Thyroid gland (tissue), 4 donors: ENCODE data around the gene WDR26. TPM values are rescaled to one million over a fixed set of nuclear protein-coding genes. Genes with fewer than 3 reads are reported as not detected.

ENCODE experiments used
- DNase-seq, 2 donors: peaks; one replicate each; pipeline ENCODE4 v3.0.0-alpha.2; 2019
- H3K27ac ChIP-seq, 3 donors: fragments of 200-600 bp; sonication (generic); 1 replicate in 2 of 3; 2 replicates in 1 of 3; pipeline ENCODE4 v1.5.1; 2016 to 2019; ENCODE audit warnings: mild to moderate bottlenecking in 1 of 3, moderate library complexity in 1 of 3
- H3K27me3 ChIP-seq: fragments of 200-600 bp; sonication (generic); one replicate; pipeline ENCODE4 v1.5.1; 2019
- H3K36me3 ChIP-seq, 2 donors: fragments of 200-600 bp; sonication (generic); one replicate each; pipeline ENCODE4 v1.5.1; 2016 to 2019
- H3K4me1 ChIP-seq, 2 donors: fragments of 200-600 bp; sonication (generic); one replicate each; pipeline ENCODE4 v1.5.1; 2017 to 2019
- H3K4me3 ChIP-seq, 3 donors: fragments of 200-600 bp; sonication (generic); replicated peaks in 1 of 3; 1 replicate in 2 of 3; 2 replicates in 1 of 3; pipeline ENCODE4 v1.5.1; 2016; ENCODE audit warnings: mild to moderate bottlenecking in 1 of 3
- H3K9me3 ChIP-seq: fragments of 200-600 bp; sonication (generic); one replicate; pipeline ENCODE4 v1.5.1; 2017
- CTCF ChIP-seq, 6 experiments: fragments of 200-600 bp in 3 of 6; fragments of 450-650 bp in 3 of 6; sonication (generic) in 3 of 6; IDR thresholded peaks; one replicate each; pipeline ENCODE4 v1.5.1; 2016 to 2019; ENCODE audit warnings: antibody characterized with exemption in 6 of 6, mild to moderate bottlenecking in 2 of 6, inconsistent platforms in 1 of 6, moderate library complexity in 1 of 6
- POLR2A ChIP-seq, 2 donors: fragments of 450-650 bp; IDR thresholded peaks; one replicate each; pipeline ENCODE4 v1.6.1; 2017; ENCODE audit warnings: antibody characterized with exemption in 2 of 2, mild to moderate bottlenecking in 2 of 2, moderate library complexity in 1 of 2
- WGBS, 2 donors: methylation state at CpG; one replicate each; pipeline ENCODE4 v1.1.5; 2017; 5-methylcytosine and 5-hydroxymethylcytosine counted together
- intact Hi-C: fragments of 100-400 bp; cut with DNase I; formaldehyde crosslinking; loops from one replicate; pipeline ENCODE4 v1.15.1; 2023
- total RNA-seq, 4 donors: library from RNA; depleted of rRNA; stranded (reverse); fragments of >200 nt; gene quantifications; one replicate each; pipeline ENCODE4 v1.2.3, GENCODE V29; 2016

The WDR26 gene
- total RNA-seq, 4 donors from 2014 or later, result 72.8 to 116 (median 89.2) TPM

DNA sequence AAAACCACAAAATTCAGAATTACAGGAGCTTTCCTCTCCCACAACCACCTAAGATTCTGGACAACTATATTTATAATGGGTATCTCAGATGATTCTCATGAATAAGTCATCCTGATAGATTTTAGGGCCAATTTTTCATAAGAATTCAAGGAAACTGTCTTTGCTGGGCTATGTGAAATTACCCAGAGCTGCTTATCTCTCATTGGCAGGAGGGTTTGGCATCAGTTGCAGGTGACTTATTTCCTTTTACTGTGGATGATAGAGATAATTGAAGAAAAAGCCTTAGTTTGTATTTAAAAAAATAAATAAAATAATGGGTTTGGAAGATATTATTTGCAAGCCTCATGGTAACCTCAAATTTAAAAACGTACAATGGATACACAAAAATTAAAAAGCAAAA lies 38.2 kb upstream of the WDR26 start:
- H3K27ac ChIP-seq, result no peak overlapping the region
- H3K4me3 ChIP-seq, result no peak overlapping the region
- no peak for TF ChIP-seq POLR2A (IDR thresholded peaks at IDR 0.05)
- TF ChIP-seq CTCF (IDR thresholded peaks at IDR 0.05), result no peak
- no peaks in the 10 kb centered on the region for H3K27me3 ChIP-seq
- no peak for DNase-seq
- H3K4me1 ChIP-seq, result no peaks in the 10 kb centered on the region
- 81 to 86% methylated on average over 1 of the region's 1 CpG for WGBS, 2 donors
- no peaks in the 10 kb centered on the region for H3K9me3 ChIP-seq
- H3K36me3 ChIP-seq, result no peaks in the 10 kb centered on the region
- intact Hi-C loops, result no loop called here

DNA sequence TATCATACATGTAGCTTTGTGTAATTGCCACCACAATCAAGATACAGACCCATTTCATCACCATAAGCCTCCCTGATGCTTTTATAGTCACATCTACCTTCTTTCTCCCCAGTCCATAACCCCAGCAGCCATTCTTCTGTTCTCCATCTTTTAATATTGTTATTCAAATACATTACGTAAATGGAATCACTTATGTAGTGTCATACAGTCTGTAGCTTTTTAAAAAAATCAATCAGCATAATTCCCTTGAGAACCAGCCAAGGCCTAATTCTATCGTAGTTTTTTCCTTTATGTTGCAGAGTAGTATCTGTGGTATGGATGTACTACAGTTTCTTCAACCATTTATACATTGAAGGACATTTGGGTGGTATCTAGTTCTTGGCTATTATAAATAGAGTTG lies 31.6 kb upstream of the WDR26 start:
- no peak overlapping the region for H3K4me3 ChIP-seq
- no peak for DNase-seq
- no peaks in the 10 kb centered on the region for H3K9me3 ChIP-seq
- no peaks in the 10 kb centered on the region for H3K27me3 ChIP-seq
- H3K4me1 ChIP-seq, result no peaks in the 10 kb centered on the region
- TF ChIP-seq CTCF (IDR thresholded peaks at IDR 0.05), result no peak
- TF ChIP-seq POLR2A (IDR thresholded peaks at IDR 0.05), result no peak
- 87 to 89% methylated on average over 2 of the region's 2 CpGs for WGBS, 2 donors
- no peaks in the 10 kb centered on the region for H3K36me3 ChIP-seq
- H3K27ac ChIP-seq, result no peak overlapping the region
- intact Hi-C loops, result no loop called here

- TF ChIP-seq CTCF (IDR thresholded peaks at IDR 0.05) (no peak), POLR2A (IDR thresholded peaks at IDR 0.05) (no peak)
- Histone ChIP-seq H3K4me1 (peaks cover 13 to 24% of the 10 kb centered on the region in 2 donors), H3K4me3 (no peak overlapping the region), H3K27me3 (no peaks in the 10 kb centered on the region), H3K27ac (no peak overlapping the region), H3K9me3 (no peaks in the 10 kb centered on the region), H3K36me3 (no peaks in the 10 kb centered on the region)
- no peak for DNase-seq
- intact Hi-C loops, result loop anchor here (10.0 kb wide), 2 partner anchors 105 to 345 kb away; partner anchors contain the start of genes CNIH4 and FBXO28
- WGBS, 2 donors, result 91 to 93% methylated on average over 5 of the region's 5 CpGs
Measured at GRCh38 chr1:224459966-224460365, 25.4 kb upstream of the WDR26 start.

DNA sequence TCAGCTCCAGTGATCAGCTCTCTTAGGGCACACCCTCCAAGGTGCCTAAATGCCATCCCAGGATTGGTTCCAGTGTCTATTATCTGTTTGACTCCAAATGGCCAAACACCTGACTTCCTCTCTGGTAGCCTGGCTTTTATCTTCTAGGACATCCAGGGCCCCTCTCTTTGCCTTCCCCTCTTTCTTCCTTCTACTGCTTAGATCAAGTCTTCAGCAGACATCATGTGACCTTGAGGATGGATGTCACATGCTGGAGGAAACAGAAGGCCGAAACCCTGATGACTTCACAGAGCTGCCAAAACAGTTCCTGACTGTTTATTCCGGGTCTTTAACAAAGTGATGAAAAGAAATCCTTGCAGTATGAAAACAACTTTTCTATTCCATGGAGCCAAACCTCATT lies 24.4 kb upstream of the WDR26 start:
- Histone ChIP-seq H3K9me3 (no peaks in the 10 kb centered on the region), H3K36me3 (no peaks in the 10 kb centered on the region), H3K27ac (peak overlapping the region in 1 of 3 donors; percentile 47), H3K4me1 (peaks cover 22 to 33% of the 10 kb centered on the region in 2 donors), H3K27me3 (no peaks in the 10 kb centered on the region), H3K4me3 (no peak overlapping the region)
- DNase-seq, result no peak
- WGBS, 2 donors, result 61 to 71% methylated on average over 2 of the region's 2 CpGs
- TF ChIP-seq CTCF (IDR thresholded peaks at IDR 0.05) (no peak), POLR2A (IDR thresholded peaks at IDR 0.05) (no peak)
- intact Hi-C loops, result loop anchor here (10.0 kb wide), 2 partner anchors 104 to 344 kb away; partner anchors contain the start of genes CNIH4 and FBXO28

GRCh38 chr1:224458296-224458695 lies 23.7 kb upstream of the WDR26 start:
- DNase-seq, result no peak
- no peak overlapping the region for H3K4me3 ChIP-seq
- intact Hi-C loops, result loop anchor here (10.0 kb wide), 2 partner anchors 103 to 343 kb away; partner anchors contain the start of genes CNIH4 and FBXO28
- no peak for TF ChIP-seq POLR2A (IDR thresholded peaks at IDR 0.05)
- TF ChIP-seq CTCF (IDR thresholded peaks at IDR 0.05), result no peak
- peak overlapping the region in 1 of 3 donors; percentile 47 for H3K27ac ChIP-seq
- no peaks in the 10 kb centered on the region for H3K9me3 ChIP-seq
- H3K27me3 ChIP-seq, result no peaks in the 10 kb centered on the region
- peaks cover 26 to 38% of the 10 kb centered on the region in 2 donors for H3K4me1 ChIP-seq
- 96 to 97% methylated on average over 4 of the region's 4 CpGs for WGBS, 2 donors
- H3K36me3 ChIP-seq, result no peaks in the 10 kb centered on the region
